Measurements from ENCODE around the gene SH3PXD2A. TPM values are rescaled to one million over a fixed set of nuclear protein-coding genes. Genes with fewer than 3 reads are reported as not detected.

SH3PXD2A gene
- total RNA-seq, 4 donors from 2014 or later = 9.4 to 20.6 (median 11.2) TPM

- H3K27ac ChIP-seq = no peak overlapping the region
- H3K9me3 ChIP-seq = no peaks in the 10 kb centered on the region
- peaks cover 12 to 13% of the 10 kb centered on the region in 2 donors for H3K4me1 ChIP-seq
- TF ChIP-seq POLR2A (IDR thresholded peaks at IDR 0.05) (no peak), CTCF (IDR thresholded peaks at IDR 0.05) (peak in 5 of 6 experiments; percentile 16 to 68 (median 52))
- intact Hi-C loops (cut with DNase I) = loop anchor here (5.0 kb wide), 1 partner anchor 147 kb away; no protein-coding TSS in a partner anchor
- no peaks in the 10 kb centered on the region for H3K27me3 ChIP-seq
- no peak overlapping the region for H3K4me3 ChIP-seq (replicated peaks in 1 of 3)
- WGBS, 2 donors = 44 to 47% methylated on average over 15 of the region's 15 CpGs
- DNase-seq = peak; percentile 47 to 52
- no peaks in the 10 kb centered on the region for H3K36me3 ChIP-seq
These were observed 4.0 kb upstream of the SH3PXD2A start for GRCh38 chr10:103859161-103860086.

GRCh38 chr10:103858360-103858759 is 3.0 kb upstream of the SH3PXD2A start:
- intact Hi-C loops (cut with DNase I) = loop anchor here (5.0 kb wide), 1 partner anchor 146 kb away; no protein-coding TSS in a partner anchor
- no peaks in the 10 kb centered on the region for H3K9me3 ChIP-seq
- H3K4me1 ChIP-seq = peaks cover 12 to 18% of the 10 kb centered on the region in 2 donors
- no peak for TF ChIP-seq CTCF (IDR thresholded peaks at IDR 0.05)
- no peak for TF ChIP-seq POLR2A (IDR thresholded peaks at IDR 0.05)
- no peaks in the 10 kb centered on the region for H3K27me3 ChIP-seq
- no peak overlapping the region for H3K27ac ChIP-seq
- WGBS, 2 donors = 81 to 92% methylated on average over 5 of the region's 5 CpGs
- no peaks in the 10 kb centered on the region for H3K36me3 ChIP-seq
- no peak overlapping the region for H3K4me3 ChIP-seq (replicated peaks in 1 of 3)
- no peak for DNase-seq

- no peak for DNase-seq
- WGBS, 2 donors = 93 to 96% methylated on average over 5 of the region's 5 CpGs
- TF ChIP-seq CTCF (IDR thresholded peaks at IDR 0.05) = no peak
- no peak for TF ChIP-seq POLR2A (IDR thresholded peaks at IDR 0.05)
- Histone ChIP-seq H3K4me3 (replicated peaks in 1 of 3) (no peak overlapping the region), H3K27me3 (no peaks in the 10 kb centered on the region), H3K36me3 (no peaks in the 10 kb centered on the region), H3K9me3 (no peaks in the 10 kb centered on the region), H3K4me1 (peaks cover 12 to 27% of the 10 kb centered on the region in 2 donors), H3K27ac (no peak overlapping the region)
- intact Hi-C loops (cut with DNase I) = loop anchor here (5.0 kb wide), 1 partner anchor 144 kb away; no protein-coding TSS in a partner anchor
These were observed 1.4 kb upstream of the SH3PXD2A start for GRCh38 chr10:103856797-103857170.

- H3K4me1 ChIP-seq = peaks cover 12 to 32% of the 10 kb centered on the region in 2 donors
- no peaks in the 10 kb centered on the region for H3K36me3 ChIP-seq
- intact Hi-C loops (cut with DNase I) = loop anchor here (5.0 kb wide), 1 partner anchor 144 kb away; no protein-coding TSS in a partner anchor
- H3K9me3 ChIP-seq = no peaks in the 10 kb centered on the region
- H3K4me3 ChIP-seq (replicated peaks in 1 of 3) = peak overlapping the region in 2 of 3 donors; percentile 31 to 51
- 25 to 29% methylated on average over 24 to 34 of the region's 34 CpGs for WGBS, 2 donors
- DNase-seq = no peak
- H3K27ac ChIP-seq = no peak overlapping the region
- TF ChIP-seq POLR2A (IDR thresholded peaks at IDR 0.05) = no peak
- no peak for TF ChIP-seq CTCF (IDR thresholded peaks at IDR 0.05)
- no peaks in the 10 kb centered on the region for H3K27me3 ChIP-seq
These were observed 748 bp upstream of the SH3PXD2A start for GRCh38 chr10:103855852-103856796.
